ENCODE data around the gene GGCX. TPM values are rescaled to one million over a fixed set of nuclear protein-coding genes. Genes with fewer than 3 reads are reported as not detected.
A peak's percentile ranks its signal among the peaks of the same experiment; 100 is the strongest.

GGCX gene
- total RNA-seq, result 10 to 100 TPM; 18.2 to 31.1 (median 21.6) TPM
- polyA plus RNA-seq, result 10 to 100 TPM; 14.0 to 24.5 TPM
- long read RNA-seq, donor 1, full-length matches to known transcripts, result 10 of 28 reads
- long read RNA-seq, donor 1, partial matches to known transcripts, result 13 of 28 reads
- long read RNA-seq, donor 1, other reads (novel, unspliced or antisense), result 5 of 28 reads
- long read RNA-seq, donor 2, full-length matches to known transcripts, result 12 of 25 reads
- long read RNA-seq, donor 2, partial matches to known transcripts, result 7 of 25 reads
- long read RNA-seq, donor 2, other reads (novel, unspliced or antisense), result 6 of 25 reads
- long read RNA-seq, donor 3, full-length matches to known transcripts, result 28 of 68 reads
- long read RNA-seq, donor 3, partial matches to known transcripts, result 29 of 68 reads
- long read RNA-seq, donor 3, other reads (novel, unspliced or antisense), result 11 of 68 reads

- Histone ChIP-seq H3K27me3 (no peaks in the 10 kb centered on the region), H3K4me3 (peak within 1 kb of the TSS; percentile 79 to 91 (median 85)), H3K36me3 (peaks cover 0 to 29% (median 5%) of the 10 kb centered on the region in 9 donors), H3K4me1 (peaks cover 0 to 36% (median 27%) of the 10 kb centered on the region in 9 donors), H3K27ac (peak within 1 kb of the TSS; percentile 60 to 97 (median 91)), H3K9me3 (no peaks in the 10 kb centered on the region)
- DNase-seq (peak; percentile 96 to 97), ATAC-seq (peak; percentile 94 to 98 (median 96))
- WGBS, 2 donors, result 3 to 4% methylated on average over 64 of the region's 64 CpGs
- TF ChIP-seq CTCF (IDR thresholded peaks at IDR 0.05), result peak in 4 of 9 donors; percentile 14 to 47 (median 34)
- intact Hi-C loops (cut with DNase I), result loop anchor here in 8 of 10 donors (2.0 to 10.0 kb wide), 6 partner anchors 36 to 55 kb away; partner anchors contain the start of genes TMEM150A (in 5 of the 8), C2orf68 (in 2 of the 8), RNF181 (in 2 of the 8) and USP39 (in 2 of the 8)
Measured at GRCh38 chr2:85561280-85562212, at the start of gene GGCX. Gene GGCX, minus strand, starts transcription at chr2:85561493. Its CDS starts 65 bp downstream, at chr2:85561428.

GRCh38 chr2:85607268-85608215, 46.2 kb upstream of the GGCX start:
- ATAC-seq (no peak), DNase-seq (no peak)
- Histone ChIP-seq H3K9me3 (no peaks in the 10 kb centered on the region), H3K27ac (peak overlapping the region; percentile 36 to 94 (median 80)), H3K4me1 (peaks cover 6 to 89% (median 60%) of the 10 kb centered on the region in 9 donors), H3K36me3 (peaks cover 0 to 42% (median 0%) of the 10 kb centered on the region in 9 donors), H3K27me3 (no peaks in the 10 kb centered on the region), H3K4me3 (no peak overlapping the region)
- intact Hi-C loops (cut with DNase I), result no loop called here
- TF ChIP-seq CTCF (IDR thresholded peaks at IDR 0.05), result no peak
- WGBS, 2 donors, result 58 to 63% methylated on average over 9 of the region's 9 CpGs

- Histone ChIP-seq H3K9me3 (no peaks in the 10 kb centered on the region), H3K27me3 (no peaks in the 10 kb centered on the region), H3K4me3 (no peak overlapping the region), H3K4me1 (peaks cover 6 to 90% (median 65%) of the 10 kb centered on the region in 9 donors), H3K27ac (peak overlapping the region in 8 of 10 donors; percentile 30 to 94 (median 86)), H3K36me3 (peaks cover 0 to 42% (median under 1%) of the 10 kb centered on the region in 9 donors)
- ATAC-seq (no peak), DNase-seq (no peak)
- 78% methylated on average over 7 of the region's 7 CpGs for WGBS, 2 donors
- intact Hi-C loops (cut with DNase I), result no loop called here
- no peak for TF ChIP-seq CTCF (IDR thresholded peaks at IDR 0.05)
Measured at GRCh38 chr2:85606116-85606455, 44.8 kb upstream of the GGCX start.

Measured in heart right ventricle (tissue), 16 donors.